ENCODE results near the gene UQCC5. TPM values are rescaled to one million over a fixed set of nuclear protein-coding genes. Genes with fewer than 3 reads are reported as not detected.

The UQCC5 gene
- polyA plus RNA-seq, 1 of the 3 experiments (the other 2 are of a cell fraction): 124 TPM

DNA sequence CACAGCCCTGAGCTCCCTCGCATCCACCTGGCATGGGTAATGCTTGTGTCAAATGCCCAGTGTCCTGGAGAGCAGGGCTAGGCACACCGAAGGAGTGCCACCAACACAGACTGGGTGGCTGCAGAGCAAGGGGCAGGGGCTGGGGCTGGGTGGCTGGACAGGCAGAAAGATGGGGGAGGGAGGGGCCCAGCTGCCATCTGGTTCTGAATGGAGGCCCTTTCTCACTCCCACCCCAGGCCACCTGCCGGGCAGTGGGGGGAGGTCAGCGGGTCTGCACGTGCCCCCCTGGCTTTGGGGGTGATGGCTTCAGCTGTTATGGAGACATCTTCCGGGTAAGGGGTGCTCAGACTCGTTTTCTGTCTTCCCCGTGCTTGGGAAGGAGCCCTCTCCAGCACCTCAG is 24.3 kb upstream of the UQCC5 start (continued):
- TF ChIP-seq, protein P1, sequence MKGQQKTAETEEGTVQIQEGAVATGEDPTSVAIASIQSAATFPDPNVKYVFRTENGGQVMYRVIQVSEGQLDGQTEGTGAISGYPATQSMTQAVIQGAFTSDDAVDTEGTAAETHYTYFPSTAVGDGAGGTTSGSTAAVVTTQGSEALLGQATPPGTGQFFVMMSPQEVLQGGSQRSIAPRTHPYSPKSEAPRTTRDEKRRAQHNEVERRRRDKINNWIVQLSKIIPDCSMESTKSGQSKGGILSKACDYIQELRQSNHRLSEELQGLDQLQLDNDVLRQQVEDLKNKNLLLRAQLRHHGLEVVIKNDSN (IDR thresholded peaks at IDR 0.05; ENCODE audit: borderline replicate concordance, low read depth): no peak
- TF ChIP-seq MEF2A (IDR thresholded peaks at IDR 0.05; ENCODE audit: borderline replicate concordance, low read depth) (no peak), TAF1 (IDR thresholded peaks at IDR 0.05; ENCODE audit: borderline replicate concordance, low read depth, low read length) (no peak), NRF1 (IDR thresholded peaks at IDR 0.05; ENCODE audit: low read depth, low read length) (no peak)
- TF ChIP-seq, protein P2, sequence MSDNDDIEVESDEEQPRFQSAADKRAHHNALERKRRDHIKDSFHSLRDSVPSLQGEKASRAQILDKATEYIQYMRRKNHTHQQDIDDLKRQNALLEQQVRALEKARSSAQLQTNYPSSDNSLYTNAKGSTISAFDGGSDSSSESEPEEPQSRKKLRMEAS (IDR thresholded peaks at IDR 0.05; ENCODE audit: low read depth): no peak

DNA sequence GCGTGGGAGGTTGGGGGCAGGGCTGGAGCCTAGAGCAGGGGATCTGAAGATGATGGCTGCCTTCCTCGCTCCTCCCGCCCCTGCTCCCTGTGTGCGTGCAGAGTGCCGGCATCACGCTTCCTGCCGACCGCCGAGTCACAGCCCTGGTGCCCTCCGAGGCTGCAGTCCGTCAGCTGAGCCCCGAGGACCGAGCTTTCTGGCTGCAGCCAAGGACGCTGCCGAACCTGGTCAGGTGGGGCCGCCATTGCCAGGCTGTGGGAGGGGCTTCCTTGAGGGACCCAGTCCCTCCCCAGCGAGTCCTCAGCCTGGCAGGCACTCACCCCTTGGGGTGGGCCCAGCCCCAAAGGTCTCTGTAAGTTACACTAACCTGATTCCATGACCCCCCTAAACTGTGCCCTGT is 23.7 kb upstream of the UQCC5 start:
- H3K4me3 ChIP-seq (ENCODE audit: low read depth in 2 of 2, low read length in 1 of 2): no peak overlapping the region
- no peak for DNase-seq
- POLR2A ChIA-PET: no interaction called here
- H3K79me2 ChIP-seq (ENCODE audit: insufficient read depth): no peaks in the 10 kb centered on the region
- no peaks in the 10 kb centered on the region for H3K27me3 ChIP-seq (ENCODE audit: insufficient read depth)
- H3K27ac ChIP-seq (ENCODE audit: low read depth in 2 of 2, low read length in 1 of 2): no peak overlapping the region
- no peaks in the 10 kb centered on the region for H3F3A ChIP-seq (replicated peaks; ENCODE audit: insufficient read depth)
- H4K20me1 ChIP-seq (ENCODE audit: insufficient read depth): no peaks in the 10 kb centered on the region
- no peak overlapping the region for H3K4me2 ChIP-seq
- no peaks in the 10 kb centered on the region for H3K9me2 ChIP-seq
- WGBS (ENCODE audit: low lambda C conversion rate): 80% methylated on average over 7 of the region's 17 CpGs
- no peak overlapping the region for H3K9ac ChIP-seq
- CTCF ChIA-PET: interaction anchor here (0.6 to 0.7 kb wide), 2 partner anchors 37 to 40 kb away, joined by 3 read pairs; no protein-coding TSS in a partner anchor
- TF ChIP-seq ELF1 (IDR thresholded peaks at IDR 0.05) (no peak), NRF1 (IDR thresholded peaks at IDR 0.05; ENCODE audit: low read depth, low read length) (no peak), POLR2AphosphoS5 (IDR thresholded peaks at IDR 0.05; ENCODE audit: low read depth, low read length) (no peak), FOSL2 (IDR thresholded peaks at IDR 0.05; ENCODE audit: borderline replicate concordance, low read depth) (no peak), TCF12 (IDR thresholded peaks at IDR 0.05) (no peak), GABPA (IDR thresholded peaks at IDR 0.05; ENCODE audit: low read depth) (no peak), SMC3 (IDR thresholded peaks at IDR 0.05; ENCODE audit: low read depth, low read length) (no peak), RAD21 (IDR thresholded peaks at IDR 0.05; ENCODE audit: low read length) (no peak), SIN3A (IDR thresholded peaks at IDR 0.05; ENCODE audit: borderline replicate concordance, low read depth, low read length) (no peak), IRF3 (IDR thresholded peaks at IDR 0.05; ENCODE audit: low read depth, low read length) (no peak), RXRA (IDR thresholded peaks at IDR 0.05; ENCODE audit: borderline replicate concordance, low read depth) (no peak), RFX5 (IDR thresholded peaks at IDR 0.05; ENCODE audit: low read length) (no peak), MEF2A (IDR thresholded peaks at IDR 0.05; ENCODE audit: borderline replicate concordance, low read depth) (no peak), CHD2 (IDR thresholded peaks at IDR 0.05; ENCODE audit: low read length, partially characterized antibody) (no peak)
- TF ChIP-seq, protein P3, sequence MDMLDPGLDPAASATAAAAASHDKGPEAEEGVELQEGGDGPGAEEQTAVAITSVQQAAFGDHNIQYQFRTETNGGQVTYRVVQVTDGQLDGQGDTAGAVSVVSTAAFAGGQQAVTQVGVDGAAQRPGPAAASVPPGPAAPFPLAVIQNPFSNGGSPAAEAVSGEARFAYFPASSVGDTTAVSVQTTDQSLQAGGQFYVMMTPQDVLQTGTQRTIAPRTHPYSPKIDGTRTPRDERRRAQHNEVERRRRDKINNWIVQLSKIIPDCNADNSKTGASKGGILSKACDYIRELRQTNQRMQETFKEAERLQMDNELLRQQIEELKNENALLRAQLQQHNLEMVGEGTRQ (IDR thresholded peaks at IDR 0.05; ENCODE audit: borderline replicate concordance, low read depth, low read length): no peak
- TF ChIP-seq, protein P4, sequence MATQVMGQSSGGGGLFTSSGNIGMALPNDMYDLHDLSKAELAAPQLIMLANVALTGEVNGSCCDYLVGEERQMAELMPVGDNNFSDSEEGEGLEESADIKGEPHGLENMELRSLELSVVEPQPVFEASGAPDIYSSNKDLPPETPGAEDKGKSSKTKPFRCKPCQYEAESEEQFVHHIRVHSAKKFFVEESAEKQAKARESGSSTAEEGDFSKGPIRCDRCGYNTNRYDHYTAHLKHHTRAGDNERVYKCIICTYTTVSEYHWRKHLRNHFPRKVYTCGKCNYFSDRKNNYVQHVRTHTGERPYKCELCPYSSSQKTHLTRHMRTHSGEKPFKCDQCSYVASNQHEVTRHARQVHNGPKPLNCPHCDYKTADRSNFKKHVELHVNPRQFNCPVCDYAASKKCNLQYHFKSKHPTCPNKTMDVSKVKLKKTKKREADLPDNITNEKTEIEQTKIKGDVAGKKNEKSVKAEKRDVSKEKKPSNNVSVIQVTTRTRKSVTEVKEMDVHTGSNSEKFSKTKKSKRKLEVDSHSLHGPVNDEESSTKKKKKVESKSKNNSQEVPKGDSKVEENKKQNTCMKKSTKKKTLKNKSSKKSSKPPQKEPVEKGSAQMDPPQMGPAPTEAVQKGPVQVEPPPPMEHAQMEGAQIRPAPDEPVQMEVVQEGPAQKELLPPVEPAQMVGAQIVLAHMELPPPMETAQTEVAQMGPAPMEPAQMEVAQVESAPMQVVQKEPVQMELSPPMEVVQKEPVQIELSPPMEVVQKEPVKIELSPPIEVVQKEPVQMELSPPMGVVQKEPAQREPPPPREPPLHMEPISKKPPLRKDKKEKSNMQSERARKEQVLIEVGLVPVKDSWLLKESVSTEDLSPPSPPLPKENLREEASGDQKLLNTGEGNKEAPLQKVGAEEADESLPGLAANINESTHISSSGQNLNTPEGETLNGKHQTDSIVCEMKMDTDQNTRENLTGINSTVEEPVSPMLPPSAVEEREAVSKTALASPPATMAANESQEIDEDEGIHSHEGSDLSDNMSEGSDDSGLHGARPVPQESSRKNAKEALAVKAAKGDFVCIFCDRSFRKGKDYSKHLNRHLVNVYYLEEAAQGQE (IDR thresholded peaks at IDR 0.05; ENCODE audit: low read depth, low read length): no peak
- TF ChIP-seq, protein P5, sequence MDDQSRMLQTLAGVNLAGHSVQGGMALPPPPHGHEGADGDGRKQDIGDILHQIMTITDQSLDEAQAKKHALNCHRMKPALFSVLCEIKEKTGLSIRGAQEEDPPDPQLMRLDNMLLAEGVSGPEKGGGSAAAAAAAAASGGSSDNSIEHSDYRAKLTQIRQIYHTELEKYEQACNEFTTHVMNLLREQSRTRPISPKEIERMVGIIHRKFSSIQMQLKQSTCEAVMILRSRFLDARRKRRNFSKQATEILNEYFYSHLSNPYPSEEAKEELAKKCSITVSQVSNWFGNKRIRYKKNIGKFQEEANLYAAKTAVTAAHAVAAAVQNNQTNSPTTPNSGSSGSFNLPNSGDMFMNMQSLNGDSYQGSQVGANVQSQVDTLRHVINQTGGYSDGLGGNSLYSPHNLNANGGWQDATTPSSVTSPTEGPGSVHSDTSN (IDR thresholded peaks at IDR 0.05): no peak
- TF ChIP-seq, protein P1 (IDR thresholded peaks at IDR 0.05; ENCODE audit: borderline replicate concordance, low read depth): no peak
- no peaks in the 10 kb centered on the region for H3K36me3 ChIP-seq (replicated peaks in 1 of 2; ENCODE audit: control insufficient read depth in 1 of 2, insufficient read depth in 2 of 2, low read length in 1 of 2)
- no peak overlapping the region for H2AFZ ChIP-seq (ENCODE audit: low read depth)
- no peaks in the 10 kb centered on the region for H3K9me3 ChIP-seq
- H3K4me1 ChIP-seq (ENCODE audit: control insufficient read depth in 1 of 2, insufficient read depth in 2 of 2, low read depth in 1 of 2, low read length in 1 of 2): peaks cover 0 to 14% of the 10 kb centered on the region in 2 experiments; a peak in 1 of 4 replicates

Measured in SK-N-SH (cell line).